Measurements from ENCODE around the gene ARFGAP2.

DNA sequence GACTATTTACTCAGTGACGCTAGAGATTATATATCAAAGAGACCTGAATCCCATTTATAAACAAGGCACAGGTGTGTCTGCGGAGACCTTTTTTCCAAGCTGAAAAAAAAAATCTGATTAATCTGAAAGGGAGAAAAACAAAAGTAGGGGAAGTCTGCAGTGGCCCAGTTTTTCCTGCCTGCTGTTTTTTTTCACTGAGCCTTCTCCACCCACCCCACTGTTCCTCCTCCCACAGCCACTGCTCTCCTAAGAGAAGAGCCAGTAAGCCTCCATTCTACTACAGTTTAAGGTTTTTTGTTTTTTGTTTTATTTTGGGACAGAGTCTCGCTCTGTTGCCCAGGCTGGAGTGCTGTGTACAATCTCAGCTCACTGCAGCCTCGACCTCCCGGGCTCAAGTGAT is 18.4 kb downstream of the ARFGAP2 start:
- TF ChIP-seq TOX (CRISPR knock-in tag; IDR thresholded peaks at IDR 0.05; ENCODE audit: borderline replicate concordance) = no peak
- TF ChIP-seq, protein P1, sequence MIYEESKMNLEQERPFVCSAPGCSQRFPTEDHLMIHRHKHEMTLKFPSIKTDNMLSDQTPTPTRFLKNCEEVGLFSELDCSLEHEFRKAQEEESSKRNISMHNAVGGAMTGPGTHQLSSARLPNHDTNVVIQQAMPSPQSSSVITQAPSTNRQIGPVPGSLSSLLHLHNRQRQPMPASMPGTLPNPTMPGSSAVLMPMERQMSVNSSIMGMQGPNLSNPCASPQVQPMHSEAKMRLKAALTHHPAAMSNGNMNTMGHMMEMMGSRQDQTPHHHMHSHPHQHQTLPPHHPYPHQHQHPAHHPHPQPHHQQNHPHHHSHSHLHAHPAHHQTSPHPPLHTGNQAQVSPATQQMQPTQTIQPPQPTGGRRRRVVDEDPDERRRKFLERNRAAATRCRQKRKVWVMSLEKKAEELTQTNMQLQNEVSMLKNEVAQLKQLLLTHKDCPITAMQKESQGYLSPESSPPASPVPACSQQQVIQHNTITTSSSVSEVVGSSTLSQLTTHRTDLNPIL (CRISPR knock-in tag; IDR thresholded peaks at IDR 0.05; ENCODE audit: low read depth) = no peak

Data from SK-N-SH treated with all-trans-retinoic acid at 6 μM for 48 hours (cell line).